Endometrial microvascular endothelial cells (primary cell): ENCODE measurements around the gene SUPV3L1. TPM values are rescaled to one million over a fixed set of nuclear protein-coding genes. Genes with fewer than 3 reads are reported as not detected.

Experiments
- in situ Hi-C: cut with HindIII; loops from 2 replicates; pipeline ENCODE4 v1.10.0; 2017; ENCODE audit warnings: low sequenced_read_pairs, low pct_unique_long_range_greater_than_20kb; ENCODE audit errors: inconsistent ontology term
- total RNA-seq: library from RNA; depleted of rRNA; stranded (reverse); fragments of >200 nt; gene quantifications from one replicate; pipeline ENCODE4 v1.2.3, GENCODE V29; 2015; ENCODE audit errors: inconsistent ontology term

SUPV3L1 gene
- total RNA-seq, 1 donor from 2014 or later, result 41.4 TPM

DNA sequence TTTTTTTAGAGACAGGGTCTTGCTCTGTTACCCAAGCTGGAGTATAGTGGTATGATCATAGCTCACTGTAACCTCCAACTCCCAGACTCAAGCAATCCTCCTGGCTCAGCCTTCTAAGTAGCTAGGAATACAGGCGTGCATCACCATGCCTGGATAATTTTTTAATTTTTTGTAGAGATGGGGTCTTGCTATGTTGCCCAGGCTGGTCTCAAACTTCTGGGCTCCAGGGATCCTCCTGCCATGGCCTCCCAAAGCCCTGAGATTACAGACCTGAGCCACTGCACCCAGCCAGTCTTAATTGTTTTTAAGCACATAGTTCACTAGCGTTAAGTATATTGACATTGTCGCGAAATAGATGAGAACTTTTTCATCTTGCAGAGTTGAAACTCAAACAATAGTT, 2.0 kb downstream of the SUPV3L1 start:
- in situ Hi-C loops, result no loop called here

GRCh38 chr10:69186524-69186923, 6.5 kb downstream of the SUPV3L1 start:
- in situ Hi-C loops, result no loop called here

GRCh38 chr10:69201045-69201444, 21.0 kb downstream of the SUPV3L1 start:
- in situ Hi-C loops, result no loop called here

DNA sequence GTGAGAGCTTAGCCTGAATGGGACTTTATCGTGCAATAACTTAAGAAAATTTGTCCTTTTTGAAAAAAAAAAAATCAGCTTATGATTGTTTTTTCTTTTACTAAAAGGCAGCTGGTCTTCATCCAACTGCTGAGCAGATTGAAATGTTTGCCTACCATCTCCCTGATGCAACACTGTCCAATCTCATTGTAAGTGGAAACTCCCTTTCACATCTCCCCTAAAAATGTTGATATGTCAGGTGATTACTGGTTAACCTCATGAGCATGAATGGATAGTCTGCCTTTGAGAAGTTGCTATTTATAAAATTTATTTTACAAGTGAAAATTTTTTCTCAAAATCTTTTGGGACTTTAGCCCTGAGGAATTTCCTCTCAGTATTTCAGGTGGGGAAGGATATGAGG, 22.3 kb downstream of the SUPV3L1 start:
- in situ Hi-C loops, result no loop called here

GRCh38 chr10:69208761-69209160, 28.7 kb downstream of the SUPV3L1 start:
- in situ Hi-C loops, result no loop called here

DNA sequence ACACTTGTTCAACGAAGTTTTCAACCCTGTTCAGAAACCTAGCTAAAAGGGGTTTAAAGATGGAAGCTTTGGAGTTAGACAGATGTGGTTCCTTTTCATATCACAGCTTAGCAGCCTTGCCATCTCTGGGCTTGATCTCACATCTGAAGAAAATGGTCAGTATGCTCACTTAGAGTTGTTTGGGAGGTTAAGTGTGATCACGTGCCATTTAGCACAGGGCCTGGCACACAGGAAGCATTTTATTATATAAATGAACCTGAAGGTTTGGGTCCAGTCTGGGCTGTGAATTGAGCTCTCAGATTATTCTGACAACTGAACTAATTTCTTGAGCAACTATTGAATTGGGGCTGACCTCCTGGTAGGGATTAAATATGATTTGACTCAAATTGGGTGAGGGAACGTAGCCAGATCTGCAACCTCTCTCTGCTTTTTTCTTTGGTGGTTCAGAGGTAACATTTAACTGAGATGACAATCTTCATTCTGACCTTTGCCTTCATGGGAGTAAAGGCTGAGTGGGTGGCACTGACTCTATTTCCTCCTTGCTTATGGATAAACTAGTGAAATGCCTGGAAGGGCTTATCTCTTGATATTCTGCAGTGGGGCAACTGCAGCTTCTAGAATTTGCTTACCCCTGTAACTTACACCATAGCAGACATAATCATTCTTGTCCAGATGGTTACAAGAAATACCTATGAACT, 29.9 kb downstream of the SUPV3L1 start:
- in situ Hi-C loops, result no loop called here

GRCh38 chr10:69211104-69211503, 31.1 kb downstream of the SUPV3L1 start:
- in situ Hi-C loops, result no loop called here

- in situ Hi-C loops, result no loop called here
Measured at GRCh38 chr10:69211524-69211923, 31.5 kb downstream of the SUPV3L1 start.

GRCh38 chr10:69213591-69214311, 33.7 kb downstream of the SUPV3L1 start:
- in situ Hi-C loops, result no loop called here

DNA sequence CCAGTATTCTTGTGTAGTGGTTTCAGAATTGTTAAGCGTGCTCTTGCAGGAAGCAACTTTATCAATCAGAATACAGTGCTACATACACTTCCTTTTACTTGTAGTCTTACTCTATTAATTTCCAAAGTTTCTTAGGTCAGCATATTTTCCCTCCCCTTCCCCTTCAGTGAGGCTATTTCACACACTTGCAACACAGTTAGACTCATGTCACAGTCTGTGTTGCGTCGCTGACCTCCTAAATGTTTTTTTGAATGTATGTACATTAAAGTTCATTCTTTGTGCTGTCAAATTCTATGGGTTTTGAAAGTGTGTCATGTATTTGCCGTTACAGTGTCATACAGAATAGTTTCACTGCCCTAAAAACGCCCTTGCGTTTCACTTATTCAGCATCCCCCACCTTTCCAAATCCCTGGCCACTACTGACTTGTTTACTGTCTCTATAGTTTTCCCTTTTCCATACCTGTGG, 34.7 kb downstream of the SUPV3L1 start:
- in situ Hi-C loops, result no loop called here

GRCh38 chr10:69215405-69216171, 35.6 kb downstream of the SUPV3L1 start:
- in situ Hi-C loops, result no loop called here

GRCh38 chr10:69216577-69217118, 36.6 kb downstream of the SUPV3L1 start:
- in situ Hi-C loops, result no loop called here

DNA sequence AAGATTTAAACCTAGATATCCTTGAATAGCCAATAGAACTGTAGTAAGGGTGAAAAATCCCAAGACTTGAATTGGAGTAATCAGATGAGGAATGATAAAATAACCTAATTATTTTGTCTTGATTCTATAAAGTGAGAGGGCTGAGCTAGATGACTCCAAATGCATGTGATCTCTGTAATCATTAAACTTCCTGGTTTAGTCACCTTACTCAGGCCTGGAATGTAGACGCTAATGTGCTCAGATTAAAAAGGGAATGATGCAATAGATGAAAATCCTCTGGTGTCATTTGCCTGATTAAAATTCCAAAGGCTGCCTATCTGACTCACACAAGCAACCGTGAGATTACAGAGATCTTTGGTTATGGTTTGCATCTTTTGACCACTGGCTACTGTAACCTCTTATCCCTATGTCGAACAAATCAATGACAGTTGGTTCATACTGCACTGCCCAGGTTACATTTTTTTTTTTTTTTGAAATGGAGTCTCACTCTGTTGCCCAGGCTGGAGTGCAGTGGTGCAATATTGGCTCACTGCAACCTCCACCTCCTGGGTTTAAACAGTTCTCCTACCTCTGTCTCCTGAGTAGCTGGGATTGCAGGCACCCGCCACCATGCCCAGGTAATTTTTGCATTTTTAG, 37.2 kb downstream of the SUPV3L1 start:
- in situ Hi-C loops, result no loop called here

GRCh38 chr10:69218831-69219230, 38.8 kb downstream of the SUPV3L1 start:
- in situ Hi-C loops, result no loop called here

- in situ Hi-C loops, result no loop called here
Measured at GRCh38 chr10:69220041-69220451, 40.0 kb downstream of the SUPV3L1 start, which contains the start of gene HKDC1. HKDC1 (plus strand) TSS chr10:69220332; CDS start chr10:69220436, 104 bp downstream.

- in situ Hi-C loops, result no loop called here
Measured at GRCh38 chr10:69220507-69220906, 40.5 kb downstream of the SUPV3L1 start.

DNA sequence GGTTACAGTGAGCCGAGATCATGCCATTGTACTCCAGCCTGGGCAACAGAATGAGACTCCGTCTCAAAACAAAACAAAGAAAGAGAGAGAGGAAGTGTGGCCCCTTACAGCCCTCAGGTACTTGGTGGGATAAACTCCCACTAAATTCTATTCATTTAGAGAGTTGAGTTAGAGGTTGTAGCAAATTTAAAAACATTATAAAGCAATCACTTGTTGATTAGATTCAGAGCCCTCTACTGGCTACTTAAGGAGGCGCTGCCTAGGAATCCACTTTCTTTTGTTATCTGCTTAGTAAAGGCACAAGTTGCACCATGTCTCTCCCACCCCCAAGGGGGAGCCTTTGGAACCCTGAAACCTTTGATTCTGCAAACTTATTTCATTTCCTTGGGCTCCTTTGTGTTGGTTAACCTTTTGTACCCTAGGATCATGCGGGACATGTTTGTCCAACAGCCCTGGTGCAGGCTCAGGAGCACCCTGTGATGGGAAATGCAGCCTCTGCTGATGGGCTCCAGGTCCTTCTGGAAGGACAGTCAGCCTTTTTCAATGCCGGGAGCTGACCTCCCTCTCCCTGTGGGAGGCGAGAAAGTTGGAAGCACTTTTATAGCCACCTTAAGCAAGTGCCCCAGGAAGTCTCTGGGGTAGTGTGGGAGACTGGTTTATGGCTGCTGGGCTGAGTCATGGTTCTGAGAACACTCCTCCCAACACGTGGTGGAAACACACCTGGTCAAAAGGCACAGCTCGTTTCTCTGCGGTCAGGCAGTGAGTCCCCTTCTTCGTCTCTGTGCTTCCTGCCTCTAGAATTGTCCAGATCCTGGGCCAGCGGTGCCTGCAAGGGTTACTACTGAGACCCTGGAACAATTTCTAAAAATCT, 42.4 kb downstream of the SUPV3L1 start:
- in situ Hi-C loops, result no loop called here

DNA sequence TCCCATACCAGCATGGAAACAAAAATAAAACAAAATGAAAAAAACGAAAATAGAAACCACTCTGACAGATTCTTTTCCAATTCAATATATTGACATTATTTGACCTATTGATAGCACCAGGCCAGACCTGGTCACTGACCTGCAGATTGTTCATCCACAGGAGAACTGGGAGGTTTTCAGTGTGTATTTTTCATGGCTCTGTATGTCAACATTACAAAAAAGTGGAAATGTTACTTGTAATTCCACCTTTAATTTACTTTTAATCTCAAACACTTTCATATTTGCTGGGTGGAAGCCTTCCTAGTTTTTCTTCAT, 43.0 kb downstream of the SUPV3L1 start:
- in situ Hi-C loops, result no loop called here
